RCC 7860 (cell line): ENCODE measurements around the gene GALNT18.

Experiments used
- DNase-seq: peaks from one replicate; pipeline ENCODE4 v3.0.0-alpha.2; 2015; ENCODE audit warnings: low spot score
- FAIRE-seq: peaks from 2 replicates; lab custom pipeline; 2012; peaks lifted over from hg19 to GRCh38; lab: Jason Lieb, UNC

Gene GALNT18

DNA sequence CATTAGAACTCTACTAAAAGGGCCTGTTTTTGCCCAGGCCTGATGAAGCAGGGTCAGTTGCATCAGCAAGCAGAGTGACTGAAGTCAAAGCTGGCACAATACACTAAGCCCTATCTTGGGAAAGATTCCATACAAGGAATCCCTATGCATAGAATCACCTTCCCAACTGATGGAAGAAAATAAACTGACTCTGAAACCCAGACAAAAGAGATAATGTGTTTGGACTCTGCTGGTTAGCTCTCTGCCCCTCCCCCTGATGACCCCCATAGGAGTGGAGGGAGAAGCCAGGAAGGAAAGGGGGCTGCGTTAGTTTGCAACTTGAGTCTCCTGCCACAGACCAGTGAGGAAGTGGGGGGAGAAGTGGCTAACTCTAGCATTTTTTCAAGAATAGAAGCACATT, 32.9 kb downstream of the GALNT18 start:
- DNase-seq, result no peak
- no peak for FAIRE-seq

DNA sequence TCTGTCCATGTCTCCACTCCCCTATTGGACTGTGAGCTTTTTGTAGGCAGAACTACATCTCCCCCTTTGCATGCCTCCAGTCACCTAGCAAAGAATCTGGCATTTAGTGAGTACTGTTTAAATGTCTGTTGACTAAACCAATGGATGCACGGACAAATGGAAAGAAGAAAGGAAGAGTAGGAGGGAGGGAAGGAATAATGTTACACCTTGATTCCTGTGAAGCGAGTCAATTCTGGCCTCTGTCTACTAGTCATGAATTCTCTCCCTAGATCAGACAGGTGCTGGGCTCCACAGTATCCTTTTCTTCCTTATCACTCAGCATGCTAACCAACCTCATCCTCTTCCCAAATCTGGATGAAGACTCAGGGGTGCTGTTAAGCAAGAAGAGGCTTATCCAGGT, 33.6 kb downstream of the GALNT18 start:
- no peak for DNase-seq
- no peak for FAIRE-seq

DNA sequence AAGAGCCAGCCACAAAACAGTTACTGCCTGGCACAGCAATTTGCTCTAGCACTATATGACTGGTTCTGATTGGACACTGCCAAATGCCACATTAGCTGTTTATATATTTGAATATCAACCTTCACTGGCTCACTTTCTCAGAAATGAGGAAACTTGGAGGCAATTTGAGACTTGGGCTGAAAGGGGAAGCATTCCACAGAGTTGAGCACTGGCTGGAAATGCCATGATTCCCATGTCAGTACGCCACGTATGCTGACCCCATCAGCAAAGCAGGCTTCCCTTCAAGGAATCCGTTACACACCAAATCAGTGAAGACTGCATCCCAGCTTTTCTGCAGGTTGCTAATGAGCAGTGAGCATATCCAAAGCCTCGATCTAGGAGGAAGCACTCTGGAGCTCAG, 34.7 kb downstream of the GALNT18 start:
- DNase-seq (no peak), FAIRE-seq (no peak)

DNA sequence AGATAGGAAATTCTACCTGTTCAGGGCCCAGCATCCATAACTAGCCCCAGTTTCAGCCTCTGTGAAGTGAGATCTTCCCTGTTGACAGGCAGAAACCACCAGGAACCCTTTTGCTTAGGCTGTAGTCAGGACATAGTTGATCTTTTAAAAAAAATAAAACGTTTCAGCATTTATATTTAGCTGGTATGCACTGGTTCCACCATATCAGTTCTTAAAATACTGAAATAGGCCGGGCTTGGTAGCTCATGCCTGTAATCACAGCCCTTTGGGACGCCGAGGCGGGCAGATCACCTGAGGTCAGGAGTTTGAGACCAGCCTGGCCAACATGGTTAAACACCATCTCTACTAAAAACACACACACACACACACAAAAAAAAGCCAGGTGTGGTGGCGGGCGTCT, 35.3 kb downstream of the GALNT18 start:
- DNase-seq, result no peak
- no peak for FAIRE-seq

DNA sequence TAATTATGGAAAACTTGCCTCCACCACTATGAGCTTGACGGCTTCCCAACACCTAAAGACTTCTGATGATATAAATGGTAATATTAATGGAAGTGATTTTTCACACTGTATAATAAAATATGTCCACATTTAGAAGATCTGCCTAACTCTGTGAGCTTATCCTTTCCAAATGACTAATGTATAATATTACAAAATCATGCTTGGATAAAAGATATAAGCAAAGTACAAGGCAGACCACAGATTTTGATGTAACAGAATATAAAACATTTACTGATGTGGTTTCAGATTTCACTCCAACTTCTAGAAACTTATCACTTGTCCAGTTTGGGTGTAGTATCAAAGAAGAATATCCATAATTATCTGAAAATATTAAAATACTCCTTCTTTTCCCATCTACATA, 36.9 kb downstream of the GALNT18 start:
- DNase-seq (no peak), FAIRE-seq (no peak)

DNA sequence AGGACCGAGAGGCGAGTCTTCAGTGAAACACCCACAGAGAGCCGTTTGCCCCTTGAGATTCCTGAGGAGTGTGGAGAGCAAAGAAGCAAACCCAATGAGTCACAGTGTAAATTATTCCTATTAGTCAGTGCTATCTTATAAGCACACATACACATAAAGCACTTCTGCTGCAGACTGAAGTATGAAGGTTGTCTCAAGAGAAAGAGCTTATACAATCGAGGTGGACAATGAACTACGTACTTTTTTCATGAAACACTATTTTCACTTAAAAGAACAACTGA, 37.3 kb downstream of the GALNT18 start:
- FAIRE-seq (peak; percentile 89), DNase-seq (peak; percentile 84)

DNA sequence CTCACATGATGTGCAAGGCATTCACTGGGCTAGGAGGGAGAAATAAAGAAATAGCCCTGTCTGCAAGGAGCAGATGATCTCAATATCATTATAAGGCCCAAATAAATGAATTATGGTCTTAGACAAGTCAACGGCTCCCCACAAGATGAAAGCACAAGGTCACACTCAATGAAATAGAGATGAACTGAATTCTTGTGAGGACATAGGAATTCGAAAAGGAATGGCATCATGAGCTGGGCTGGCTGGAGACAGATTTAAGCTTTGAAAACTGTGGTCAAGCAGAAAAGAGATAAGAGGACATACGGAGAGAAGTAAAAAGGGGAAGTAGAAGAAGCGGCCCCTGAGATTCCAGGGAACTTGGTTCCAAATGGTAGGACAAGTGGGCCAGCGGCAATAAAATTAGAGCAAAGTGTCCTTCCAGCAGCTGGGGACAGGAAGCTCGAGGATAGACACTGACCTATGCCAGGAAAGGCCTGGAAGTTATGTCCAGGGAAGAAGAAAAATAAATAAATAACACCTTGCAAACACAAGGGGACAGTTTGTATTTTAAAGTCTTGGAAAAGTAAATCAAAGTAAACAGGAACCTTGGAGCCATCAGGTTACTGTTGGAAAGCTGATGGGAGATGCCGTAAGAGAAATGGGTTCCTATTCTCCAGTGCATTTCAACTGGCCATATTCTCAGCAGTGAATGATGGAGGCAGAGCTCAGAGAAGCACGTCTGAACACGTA, 37.8 kb downstream of the GALNT18 start:
- DNase-seq (no peak), FAIRE-seq (no peak)

DNA sequence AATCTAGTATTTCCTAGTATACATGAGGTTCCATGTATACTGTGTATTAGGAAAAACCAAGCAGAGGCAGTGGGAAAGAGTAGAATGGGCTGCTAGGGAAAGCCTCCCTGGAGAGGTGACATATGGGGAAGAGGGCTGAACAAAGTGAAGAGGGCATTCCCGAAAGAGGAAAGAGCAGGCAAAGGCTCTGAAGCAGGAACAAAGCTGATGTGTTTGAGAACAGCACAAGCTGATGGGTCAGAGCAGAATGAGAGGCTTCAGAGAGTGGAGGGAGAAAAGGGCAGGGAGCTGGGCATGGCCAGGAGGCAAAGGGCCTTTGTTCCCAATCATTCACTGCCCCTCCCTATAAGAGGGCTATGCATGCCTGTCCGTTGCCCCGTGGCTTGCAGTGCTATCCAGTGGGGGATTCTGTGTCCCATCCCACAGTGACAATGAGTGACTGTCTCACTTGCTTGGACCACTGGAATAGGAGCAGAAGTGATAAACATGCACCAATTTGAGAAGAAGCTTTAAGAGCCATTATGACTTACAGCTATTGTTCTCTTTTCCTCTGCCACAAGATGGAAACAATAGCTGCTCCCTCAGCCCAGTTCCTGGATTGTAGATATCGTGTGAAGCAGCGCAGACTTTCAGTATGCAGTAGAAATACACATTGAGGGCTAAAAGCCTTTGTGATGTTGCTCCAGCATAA, 39.6 kb downstream of the GALNT18 start:
- FAIRE-seq (no peak), DNase-seq (no peak)

DNA sequence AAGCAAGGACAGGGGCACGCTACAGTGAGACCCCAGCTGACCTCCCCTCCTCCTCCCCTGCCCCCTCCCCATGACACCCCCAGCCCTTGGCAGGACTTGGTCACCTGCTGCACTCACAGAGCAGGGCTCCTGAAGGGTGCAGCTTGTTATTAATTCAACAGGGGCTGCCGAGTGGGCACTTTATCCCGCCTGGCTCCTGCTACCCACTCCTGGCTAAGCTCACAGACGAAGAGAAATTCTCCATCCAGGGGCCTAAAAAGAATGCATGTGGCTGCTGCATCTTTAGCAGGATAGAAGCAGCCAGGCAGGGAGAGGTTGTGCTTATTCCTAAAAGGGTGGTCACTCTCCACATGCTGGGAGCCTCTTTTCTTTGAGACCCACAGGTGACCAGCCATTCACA, 40.3 kb downstream of the GALNT18 start:
- DNase-seq (no peak), FAIRE-seq (no peak)

DNA sequence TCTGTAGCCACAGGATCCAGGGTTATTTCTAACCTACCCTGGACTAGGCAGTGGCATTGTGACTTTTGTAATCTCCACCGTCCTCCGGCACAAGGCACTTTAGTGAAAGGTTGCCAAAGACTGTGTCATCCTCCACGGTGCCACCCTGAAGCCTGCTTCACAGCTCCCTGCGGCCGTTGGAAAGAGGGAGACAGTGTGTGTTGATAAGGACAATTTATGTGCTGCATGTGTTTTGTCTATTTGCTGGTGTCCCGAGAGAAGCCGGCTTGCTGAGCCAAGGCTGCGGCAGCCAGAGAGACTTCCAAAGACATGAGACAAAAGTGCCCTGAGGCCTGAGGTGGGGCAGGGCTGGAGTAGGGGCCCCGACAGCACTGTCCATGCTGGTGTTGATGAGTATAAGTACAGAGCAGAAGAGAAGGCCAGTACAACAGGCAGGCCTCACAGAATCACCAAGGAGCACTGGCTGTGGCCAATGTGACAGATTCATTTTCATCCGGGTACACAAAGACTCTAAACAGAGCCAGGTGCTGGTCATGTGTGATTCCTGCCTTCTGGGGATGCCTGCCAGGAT, 40.9 kb downstream of the GALNT18 start:
- FAIRE-seq (no peak), DNase-seq (no peak)

DNA sequence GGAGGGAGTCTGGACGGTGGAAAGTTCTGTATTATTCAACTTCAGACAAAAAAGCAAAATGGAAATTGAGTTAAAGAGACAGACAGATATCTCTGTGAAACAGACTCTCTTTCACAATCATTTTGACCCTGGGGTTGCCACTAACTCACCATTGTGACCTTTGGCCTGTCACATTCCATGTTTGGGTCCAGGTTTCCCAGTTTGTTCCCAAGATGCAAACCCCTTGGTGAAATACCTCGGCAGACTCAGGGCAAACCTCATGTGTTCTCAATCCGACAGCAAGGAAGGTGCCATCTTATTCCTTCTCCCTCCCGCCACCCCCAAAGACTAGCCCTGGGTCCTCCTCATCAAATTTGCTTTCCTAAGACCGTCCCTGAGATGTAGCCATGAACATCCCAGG, 41.8 kb downstream of the GALNT18 start:
- FAIRE-seq (no peak), DNase-seq (no peak)

DNA sequence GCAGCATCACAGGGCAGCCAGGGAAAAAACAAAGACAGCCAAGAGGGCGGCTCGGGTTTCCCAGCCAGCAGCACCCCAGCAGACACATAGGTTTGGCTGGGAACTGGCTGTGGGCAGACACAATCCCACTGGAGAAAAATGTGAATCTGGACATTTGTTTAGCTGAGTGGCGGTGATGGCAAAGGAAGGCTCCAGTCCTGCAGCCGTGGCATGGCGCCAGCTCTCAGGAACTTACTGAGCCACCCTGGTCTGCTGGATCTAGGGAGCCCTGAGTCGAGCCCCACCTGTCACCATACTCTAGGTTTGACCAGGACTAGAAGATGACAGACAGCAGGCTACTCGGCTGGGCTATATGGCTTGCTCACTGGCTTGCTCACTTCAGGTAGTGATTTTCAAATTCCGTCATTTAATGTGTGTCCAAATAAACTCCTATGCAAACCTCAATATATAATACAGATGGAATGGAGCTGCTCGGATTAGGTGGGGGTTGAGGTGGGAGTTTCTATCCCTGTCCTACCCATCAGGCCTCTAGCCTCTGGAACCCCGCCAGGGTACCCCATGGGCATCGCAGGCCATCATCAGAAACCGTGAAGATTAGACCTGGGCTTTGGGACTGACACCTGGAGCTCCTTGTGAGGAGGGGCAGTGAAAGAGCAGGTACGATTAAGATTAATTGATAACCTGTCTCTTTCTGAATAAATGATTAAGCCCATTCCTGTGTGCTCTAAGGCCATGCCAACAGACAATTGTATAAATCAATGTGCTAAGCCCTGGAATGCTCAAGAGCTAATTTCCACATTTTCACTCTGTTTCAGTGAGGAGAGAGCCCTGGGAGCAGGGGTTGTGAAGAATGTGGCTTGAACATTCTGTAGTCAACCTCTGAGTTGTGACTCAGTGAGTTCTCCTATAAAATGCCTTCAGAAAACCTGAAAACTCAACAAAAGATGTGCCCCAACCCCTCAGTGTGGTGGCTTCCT, 42.5 kb downstream of the GALNT18 start:
- DNase-seq (no peak), FAIRE-seq (no peak)

DNA sequence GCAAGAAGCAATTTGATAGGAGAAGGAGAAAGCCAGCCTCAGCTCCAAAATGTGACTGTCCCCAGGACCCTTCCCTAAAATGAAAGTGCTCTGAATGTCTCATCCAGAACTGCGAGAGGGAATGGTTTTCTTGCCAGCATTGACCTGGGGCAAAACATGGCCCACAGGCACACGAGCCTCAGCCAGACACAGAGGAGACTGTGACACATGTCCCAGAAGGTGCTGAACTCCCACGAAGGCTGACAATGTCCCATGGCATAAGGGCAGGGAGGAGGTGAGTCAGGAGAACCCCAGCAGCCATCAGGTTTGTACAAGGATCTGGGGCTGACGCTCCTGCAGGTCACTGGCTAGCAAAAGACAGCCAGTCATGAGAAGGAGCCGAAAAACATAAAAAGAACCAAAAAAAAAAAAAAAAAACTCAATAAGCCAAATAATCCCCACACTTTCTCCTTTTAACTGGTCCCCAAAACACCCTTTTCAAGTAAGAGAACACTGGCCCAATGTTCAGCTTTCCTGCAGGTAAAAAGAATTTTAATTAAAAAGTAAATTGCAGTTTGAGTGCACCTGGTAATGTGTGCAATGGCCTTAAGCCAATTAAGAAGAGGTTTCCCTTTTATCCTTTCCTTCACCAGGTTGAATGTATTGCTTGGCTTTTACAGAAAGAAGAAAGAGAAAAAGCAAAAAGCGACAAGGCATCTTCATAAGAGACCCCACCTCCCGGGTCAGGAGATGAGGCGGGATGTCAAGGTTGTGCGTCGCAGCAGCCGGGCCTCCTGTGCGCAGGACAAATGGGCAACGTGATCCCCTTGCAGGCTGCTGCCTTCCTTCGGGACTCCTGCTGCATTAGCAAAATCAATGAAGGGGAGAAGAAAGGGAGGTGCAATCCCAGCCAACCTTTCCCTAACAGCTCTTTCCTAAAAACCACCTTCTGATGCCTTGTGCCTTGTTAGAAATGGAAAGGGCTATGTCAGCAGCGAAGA, 43.6 kb downstream of the GALNT18 start:
- FAIRE-seq (no peak), DNase-seq (no peak)

DNA sequence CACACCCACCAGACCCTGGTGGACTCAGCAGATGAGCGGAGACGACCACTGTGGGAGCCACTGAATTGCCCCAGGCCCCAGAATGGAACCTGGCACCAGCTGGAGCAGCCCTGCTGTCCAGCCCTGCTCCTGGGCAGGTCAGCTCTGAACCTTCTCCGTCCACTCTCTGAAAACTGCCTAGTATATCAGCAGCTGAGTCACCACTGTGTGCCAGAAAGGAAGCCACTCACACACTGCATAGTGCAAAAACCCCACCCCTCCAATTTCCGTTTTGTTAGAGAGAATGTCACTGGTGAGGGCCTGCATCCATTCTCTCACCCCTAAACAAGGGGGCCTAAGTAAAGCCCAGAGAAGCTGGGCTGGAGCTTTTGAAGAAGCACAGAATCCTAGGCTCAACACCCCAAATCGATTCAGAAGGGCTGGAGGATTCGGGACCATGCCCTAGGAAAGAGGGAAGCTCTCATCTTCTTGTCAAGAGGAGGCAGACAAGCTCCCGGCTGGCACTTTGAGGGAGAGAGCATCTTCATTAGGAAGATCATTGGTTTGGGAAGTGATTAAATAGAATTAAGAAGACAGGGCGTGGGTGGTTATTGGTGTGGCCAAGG, 44.5 kb downstream of the GALNT18 start:
- no peak for FAIRE-seq
- DNase-seq, result no peak

DNA sequence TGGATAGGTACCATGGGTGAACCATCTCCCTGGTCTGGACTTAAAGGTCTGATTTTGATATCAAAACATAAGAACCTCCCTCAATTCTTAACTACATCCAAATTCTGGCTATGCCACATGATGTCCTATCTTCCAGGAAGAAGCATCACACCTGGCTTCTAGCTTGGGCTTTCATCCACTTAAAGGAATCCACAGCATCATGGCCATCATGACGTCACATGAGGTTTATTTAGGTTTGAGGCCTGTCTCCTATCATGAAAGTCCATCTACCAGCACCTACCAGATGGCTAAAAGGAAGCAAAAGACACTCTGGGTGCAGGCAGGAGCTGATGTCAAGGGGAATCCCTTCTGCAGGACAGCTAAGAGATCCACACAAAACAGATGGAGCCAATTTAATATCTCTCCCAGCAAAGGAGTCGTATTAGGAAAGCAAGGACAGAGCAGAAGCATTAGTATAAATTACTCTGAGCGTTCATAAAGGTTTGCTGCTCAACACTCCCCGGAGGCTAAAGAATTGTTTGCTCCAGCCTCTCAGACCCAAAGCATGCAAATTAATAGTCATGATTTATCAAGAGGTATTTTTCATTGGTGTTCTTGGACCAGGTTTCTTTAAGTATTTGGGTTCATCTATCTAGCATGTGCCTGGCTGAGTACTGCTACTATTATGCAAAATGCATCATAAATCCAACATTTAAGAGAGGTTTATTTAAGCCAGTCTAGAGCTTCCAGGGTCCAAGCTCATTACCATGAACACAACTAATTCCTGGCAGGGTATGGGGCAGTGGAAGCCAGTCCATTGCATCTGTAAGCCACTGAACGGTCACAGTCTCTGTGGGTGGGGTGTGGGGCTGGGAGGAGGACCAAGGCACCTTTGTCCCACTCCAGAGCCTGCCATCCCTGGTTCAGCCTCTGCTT, 47.2 kb downstream of the GALNT18 start:
- no peak for DNase-seq
- no peak for FAIRE-seq

DNA sequence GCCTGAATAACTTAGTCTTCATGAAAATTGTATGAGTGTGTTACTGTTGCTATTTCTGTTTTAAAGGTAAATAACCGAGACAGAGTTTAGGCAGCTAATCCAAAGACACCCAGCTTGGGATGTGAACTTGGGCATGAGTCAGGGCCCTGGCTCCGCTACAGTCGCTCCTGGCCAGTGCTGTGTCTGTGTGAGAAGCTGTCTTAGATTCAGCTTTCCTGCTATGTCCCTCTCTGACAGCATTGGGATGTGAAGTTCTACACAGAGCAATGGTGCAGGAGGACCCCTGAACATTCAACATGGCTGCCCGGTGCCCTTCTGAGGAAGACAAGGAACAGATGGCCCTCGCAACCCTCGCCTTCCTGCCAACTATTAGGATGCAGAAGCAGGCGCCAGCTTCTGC, 49.4 kb downstream of the GALNT18 start:
- FAIRE-seq (no peak), DNase-seq (no peak)

DNA sequence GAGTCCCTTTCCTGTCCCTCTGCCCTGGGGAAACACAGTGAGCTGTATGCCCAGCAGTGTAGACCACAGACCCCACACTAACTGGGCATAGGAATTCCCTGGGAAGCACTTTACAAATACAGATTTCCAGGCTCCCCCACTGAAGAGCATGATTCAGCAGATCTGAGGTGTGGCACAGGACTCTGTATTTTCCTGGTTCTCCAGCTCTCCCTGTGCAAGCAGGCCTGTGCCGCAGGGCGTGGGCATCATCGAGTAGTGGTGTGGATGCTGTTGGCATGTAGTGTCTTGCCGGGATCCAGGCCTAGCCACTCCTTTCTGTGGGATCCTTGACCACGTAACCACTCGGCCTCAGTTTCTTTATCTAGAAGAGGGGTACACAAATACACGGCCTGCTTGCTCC, 49.9 kb downstream of the GALNT18 start:
- FAIRE-seq, result no peak
- DNase-seq, result no peak

DNA sequence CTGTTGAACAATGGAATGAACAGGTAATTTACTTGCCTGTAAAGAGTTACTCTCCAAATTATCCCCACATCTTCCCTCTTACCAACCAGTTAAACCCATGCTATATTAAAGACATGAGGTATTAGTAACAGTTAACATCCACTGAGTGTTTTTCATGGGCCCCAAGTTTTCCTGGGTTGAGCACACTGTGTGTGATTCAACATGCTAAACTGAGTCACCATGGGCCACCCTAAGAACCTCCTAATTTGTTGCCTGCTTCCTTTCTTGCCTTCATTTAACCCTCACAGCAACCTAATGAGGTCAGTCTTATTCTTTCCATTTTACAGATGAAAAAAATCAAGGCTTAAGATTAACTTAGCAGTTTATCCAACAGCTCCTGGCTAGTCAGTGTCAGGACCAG, 51.0 kb downstream of the GALNT18 start:
- no peak for FAIRE-seq

DNA sequence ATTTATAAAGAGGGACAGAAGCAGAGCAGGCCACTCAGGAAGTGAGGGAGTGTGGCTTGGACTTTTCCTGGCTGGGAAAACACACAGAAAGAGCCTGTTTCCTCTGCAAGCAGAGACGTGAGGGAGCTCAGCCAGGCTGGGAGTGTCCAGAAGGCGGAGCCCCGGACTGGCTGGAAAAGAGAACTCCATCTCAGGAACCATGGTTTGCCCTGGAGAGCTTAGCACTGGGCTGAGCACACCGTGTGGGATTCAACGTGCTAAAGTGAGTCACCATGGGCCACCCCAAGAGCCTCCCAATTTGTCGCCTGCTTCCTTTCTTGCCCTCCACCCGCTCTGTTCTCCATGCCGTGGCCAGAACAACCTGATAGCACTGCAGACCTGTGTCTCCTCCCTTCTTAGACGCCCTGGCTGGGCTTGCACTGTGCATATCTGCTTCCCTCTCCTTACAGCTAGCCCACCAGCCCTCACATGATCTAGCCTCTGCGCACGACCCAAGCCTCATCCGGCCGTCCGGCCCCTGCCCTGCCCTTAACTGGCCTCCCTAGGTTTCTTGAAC, 51.8 kb downstream of the GALNT18 start:
- FAIRE-seq (no peak), DNase-seq (no peak)

More for the DNA sequence above, 51.0 kb downstream of the GALNT18 start:
- no peak for DNase-seq
